Measurements from ENCODE around the gene PTGFRN. TPM values are rescaled to one million over a fixed set of nuclear protein-coding genes. Genes with fewer than 3 reads are reported as not detected.
"Not testable (repeated sequence)": the region's sequence is repeated elsewhere in the genome, so short reads cannot be mapped to it uniquely, and the experiment has no call there.

Gene PTGFRN
- polyA plus RNA-seq, 3 donors from 2014 or later = 0.17 TPM; not detected in 2

GRCh38 chr1:116931016-116931918, 21.6 kb downstream of the PTGFRN start:
- Mint-ChIP-seq H3K36me3 (no peaks in the 10 kb centered on the region), H3K27ac (no peak overlapping the region), H3K27me3 (ENCODE audit: low read depth in 3 of 3) (peaks cover 0 to 1% (median 0%) of the 10 kb centered on the region in 3 donors), H3K4me1 (peaks cover 16 to 21% of the 10 kb centered on the region in 2 donors), H3K9me3 (no peaks in the 10 kb centered on the region), H3K4me3 (no peak overlapping the region)
- DNase-seq = no peak

DNA sequence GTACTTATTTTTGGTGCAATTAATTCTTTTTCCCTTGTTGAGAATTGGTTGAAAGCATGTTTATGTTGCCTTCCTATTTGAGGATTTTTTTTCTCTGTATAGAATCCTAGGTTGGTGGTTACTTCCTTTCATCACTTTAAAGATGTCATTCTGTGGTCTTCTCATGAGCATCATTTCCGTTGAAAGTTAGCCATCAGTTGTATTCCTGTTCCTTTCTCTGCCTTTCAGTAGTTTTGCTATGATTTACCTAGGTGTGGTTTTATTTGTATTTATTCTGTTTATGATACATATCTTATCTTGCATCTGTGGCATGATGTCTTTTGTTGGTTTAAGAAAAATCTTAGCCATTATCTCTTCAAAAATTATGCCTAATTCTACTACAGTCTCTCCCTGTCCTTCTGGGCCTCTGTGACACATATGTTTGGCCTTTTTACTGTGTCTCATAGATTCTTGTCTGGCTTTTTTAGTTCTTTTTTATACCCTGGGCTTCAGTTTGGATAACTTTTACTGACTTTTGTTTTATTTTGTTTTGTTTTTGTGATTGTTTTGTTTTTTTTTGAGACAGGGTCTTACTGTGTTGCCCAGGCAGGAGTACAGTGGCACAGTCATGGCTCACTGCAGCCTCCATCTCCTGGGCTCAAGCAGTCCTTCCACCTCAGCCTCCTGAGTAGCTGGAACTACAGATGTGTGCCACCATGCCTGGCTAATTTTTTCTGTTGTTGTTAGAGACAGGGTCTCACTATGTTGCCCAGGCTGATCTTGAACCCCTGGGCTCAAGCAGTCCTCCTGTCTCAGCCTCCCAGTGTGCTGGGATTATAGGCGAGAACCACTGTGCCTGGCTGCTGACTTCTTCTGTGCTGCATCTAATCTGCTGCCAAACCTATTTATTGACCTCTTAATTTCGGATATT, 24.1 kb downstream of the PTGFRN start:
- H3K9me3 Mint-ChIP-seq = no peaks in the 10 kb centered on the region
- DNase-seq = peak; percentile 38 to 44 (median 41)
- no peaks in the 10 kb centered on the region for H3K36me3 Mint-ChIP-seq
- H3K4me1 Mint-ChIP-seq = peaks cover 16 to 21% of the 10 kb centered on the region in 2 donors
- peaks cover 0 to 1% (median 0%) of the 10 kb centered on the region in 3 donors for H3K27me3 Mint-ChIP-seq (ENCODE audit: low read depth in 3 of 3)
- H3K27ac Mint-ChIP-seq = peak overlapping the region; percentile 24 to 89 (median 75)
- H3K4me3 Mint-ChIP-seq = peak overlapping the region in 2 of 5 donors; percentile 1 to 12

DNA sequence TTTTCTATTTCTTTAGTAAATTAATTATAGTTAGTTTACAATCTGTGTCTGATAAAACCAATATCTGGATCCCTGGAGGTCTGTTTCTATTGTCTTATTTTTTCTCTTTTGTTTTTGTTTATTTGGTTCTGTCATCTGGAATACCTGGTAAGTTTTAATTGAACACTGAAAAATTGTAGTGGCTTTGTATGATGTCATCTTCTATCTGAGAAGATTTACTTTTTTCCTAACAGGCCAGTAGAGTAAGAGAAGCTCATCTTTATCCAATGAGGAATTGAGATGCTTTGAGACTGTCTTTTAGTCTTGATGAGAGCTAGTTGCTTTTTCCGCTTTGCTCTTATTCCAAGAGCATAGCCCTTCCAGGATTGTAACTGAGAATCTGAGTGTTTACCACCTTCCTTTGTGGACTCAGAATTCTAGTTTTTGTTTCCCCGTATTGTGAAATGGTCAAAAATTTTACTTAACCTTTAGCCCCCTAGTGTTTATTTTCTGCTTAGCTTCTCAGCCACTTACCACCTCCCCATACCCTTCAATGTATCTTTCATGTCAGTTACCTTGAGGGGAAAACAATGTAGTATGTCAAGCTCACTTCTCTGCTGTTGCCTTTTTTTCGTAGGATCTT, 25.0 kb downstream of the PTGFRN start:
- DNase-seq = peak; percentile 6 to 37 (median 26)
- peak overlapping the region in 4 of 6 donors; percentile 24 to 81 (median 42) for H3K27ac Mint-ChIP-seq
- H3K4me3 Mint-ChIP-seq = peak overlapping the region in 1 of 5 donors; percentile 26
- peaks cover 0 to 1% (median 0%) of the 10 kb centered on the region in 3 donors for H3K27me3 Mint-ChIP-seq (ENCODE audit: low read depth in 3 of 3)
- peaks cover 16 to 21% of the 10 kb centered on the region in 2 donors for H3K4me1 Mint-ChIP-seq
- no peaks in the 10 kb centered on the region for H3K36me3 Mint-ChIP-seq
- H3K9me3 Mint-ChIP-seq = no peaks in the 10 kb centered on the region

- H3K27me3 Mint-ChIP-seq (ENCODE audit: low read depth in 3 of 3) = peaks cover 0 to 1% (median 0%) of the 10 kb centered on the region in 3 donors
- H3K36me3 Mint-ChIP-seq = no peaks in the 10 kb centered on the region
- peaks cover 16 to 20% of the 10 kb centered on the region in 2 donors for H3K4me1 Mint-ChIP-seq
- H3K4me3 Mint-ChIP-seq = no peak overlapping the region
- H3K27ac Mint-ChIP-seq = no peak overlapping the region
- no peak for DNase-seq
- H3K9me3 Mint-ChIP-seq = no peaks in the 10 kb centered on the region
These were observed 28.5 kb downstream of the PTGFRN start for GRCh38 chr1:116938216-116938615.

GRCh38 chr1:116939780-116940543, 30.2 kb downstream of the PTGFRN start:
- H3K27ac Mint-ChIP-seq; DNase-seq; H3K9me3 Mint-ChIP-seq; H3K4me1 Mint-ChIP-seq; H3K27me3 Mint-ChIP-seq (ENCODE audit: low read depth in 3 of 3); H3K36me3 Mint-ChIP-seq; H3K4me3 Mint-ChIP-seq: not testable (repeated sequence)

GRCh38 chr1:116940814-116941599, 31.3 kb downstream of the PTGFRN start:
- no peaks in the 10 kb centered on the region for H3K27me3 Mint-ChIP-seq (ENCODE audit: low read depth in 3 of 3)
- H3K4me3 Mint-ChIP-seq = no peak overlapping the region
- no peak overlapping the region for H3K27ac Mint-ChIP-seq

DNA sequence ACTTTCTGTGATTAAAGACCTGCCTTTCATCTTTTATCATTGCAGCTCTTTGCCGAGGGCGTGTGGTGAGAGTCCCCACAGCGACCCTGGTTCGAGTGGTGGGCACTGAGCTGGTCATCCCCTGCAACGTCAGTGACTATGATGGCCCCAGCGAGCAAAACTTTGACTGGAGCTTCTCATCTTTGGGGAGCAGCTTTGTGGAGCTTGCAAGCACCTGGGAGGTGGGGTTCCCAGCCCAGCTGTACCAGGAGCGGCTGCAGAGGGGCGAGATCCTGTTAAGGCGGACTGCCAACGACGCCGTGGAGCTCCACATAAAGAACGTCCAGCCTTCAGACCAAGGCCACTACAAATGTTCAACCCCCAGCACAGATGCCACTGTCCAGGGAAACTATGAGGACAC, 32.0 kb downstream of the PTGFRN start:
- H3K36me3 Mint-ChIP-seq = no peaks in the 10 kb centered on the region
- H3K4me1 Mint-ChIP-seq = no peaks in the 10 kb centered on the region
- no peak overlapping the region for H3K27ac Mint-ChIP-seq
- no peak overlapping the region for H3K4me3 Mint-ChIP-seq
- no peak for DNase-seq
- no peaks in the 10 kb centered on the region for H3K9me3 Mint-ChIP-seq
- H3K27me3 Mint-ChIP-seq (ENCODE audit: low read depth in 3 of 3) = no peaks in the 10 kb centered on the region

More at GRCh38 chr1:116940814-116941599, 31.3 kb downstream of the PTGFRN start:
- DNase-seq = no peak
- Mint-ChIP-seq H3K36me3 (no peaks in the 10 kb centered on the region), H3K4me1 (no peaks in the 10 kb centered on the region), H3K9me3 (no peaks in the 10 kb centered on the region)

GRCh38 chr1:116942344-116942743, 32.6 kb downstream of the PTGFRN start:
- H3K4me1 Mint-ChIP-seq = no peaks in the 10 kb centered on the region
- peak in 2 of 3 donors; percentile 3 to 17 for DNase-seq
- no peaks in the 10 kb centered on the region for H3K36me3 Mint-ChIP-seq
- H3K27ac Mint-ChIP-seq = no peak overlapping the region
- no peaks in the 10 kb centered on the region for H3K9me3 Mint-ChIP-seq
- H3K27me3 Mint-ChIP-seq (ENCODE audit: low read depth in 3 of 3) = peaks cover 0 to 2% (median 0%) of the 10 kb centered on the region in 3 donors
- no peak overlapping the region for H3K4me3 Mint-ChIP-seq

DNA sequence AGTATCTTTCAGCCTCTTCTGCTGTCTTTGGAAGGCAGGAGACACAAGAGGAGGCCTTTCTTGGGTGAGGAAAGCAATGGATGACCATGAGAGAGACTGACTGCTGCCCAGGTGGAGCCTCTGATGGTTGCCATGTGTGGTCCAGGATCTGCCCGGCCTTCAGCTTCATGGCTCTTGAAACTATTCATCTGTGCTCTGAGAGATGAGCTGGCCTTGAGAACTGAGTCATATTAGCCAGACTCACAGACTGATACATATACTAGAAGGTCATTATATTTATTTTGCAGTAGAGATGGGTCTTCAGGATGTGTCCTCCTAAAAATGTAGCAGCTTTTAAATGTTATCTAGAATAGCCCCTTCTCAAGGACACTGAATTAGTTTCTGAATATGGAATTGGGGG, 33.7 kb downstream of the PTGFRN start:
- no peak for DNase-seq
- no peak overlapping the region for H3K4me3 Mint-ChIP-seq
- H3K27me3 Mint-ChIP-seq (ENCODE audit: low read depth in 3 of 3) = peaks cover 0 to 2% (median 0%) of the 10 kb centered on the region in 3 donors
- no peak overlapping the region for H3K27ac Mint-ChIP-seq
- H3K9me3 Mint-ChIP-seq = no peaks in the 10 kb centered on the region
- no peaks in the 10 kb centered on the region for H3K4me1 Mint-ChIP-seq
- H3K36me3 Mint-ChIP-seq = no peaks in the 10 kb centered on the region

- H3K4me3 Mint-ChIP-seq = no peak overlapping the region
- H3K9me3 Mint-ChIP-seq = no peaks in the 10 kb centered on the region
- H3K36me3 Mint-ChIP-seq = no peaks in the 10 kb centered on the region
- no peak for DNase-seq
- H3K27me3 Mint-ChIP-seq (ENCODE audit: low read depth in 3 of 3) = peaks cover 0 to 2% (median 0%) of the 10 kb centered on the region in 3 donors
- H3K4me1 Mint-ChIP-seq = no peaks in the 10 kb centered on the region
- H3K27ac Mint-ChIP-seq = no peak overlapping the region
These were observed 34.9 kb downstream of the PTGFRN start for GRCh38 chr1:116944613-116945012.

GRCh38 chr1:116945421-116945820, 35.7 kb downstream of the PTGFRN start:
- no peak for DNase-seq
- H3K27ac Mint-ChIP-seq = no peak overlapping the region
- H3K4me1 Mint-ChIP-seq = no peaks in the 10 kb centered on the region
- no peaks in the 10 kb centered on the region for H3K36me3 Mint-ChIP-seq
- H3K9me3 Mint-ChIP-seq = no peaks in the 10 kb centered on the region
- H3K27me3 Mint-ChIP-seq (ENCODE audit: low read depth in 3 of 3) = peaks cover 0 to 2% (median 2%) of the 10 kb centered on the region in 3 donors
- no peak overlapping the region for H3K4me3 Mint-ChIP-seq

- Mint-ChIP-seq H3K27ac (no peak overlapping the region), H3K4me1 (no peaks in the 10 kb centered on the region), H3K27me3 (ENCODE audit: low read depth in 3 of 3) (peaks cover 0 to 2% (median 2%) of the 10 kb centered on the region in 3 donors), H3K36me3 (no peaks in the 10 kb centered on the region), H3K9me3 (no peaks in the 10 kb centered on the region), H3K4me3 (no peak overlapping the region)
- no peak for DNase-seq
These were observed 36.3 kb downstream of the PTGFRN start for GRCh38 chr1:116945996-116946395.

All from immature natural killer cell (primary cell).